Measurements from ENCODE around the gene GPR176. TPM values are rescaled to one million over a fixed set of nuclear protein-coding genes. Genes with fewer than 3 reads are reported as not detected.
"Not testable (repeated sequence)": the region's sequence is repeated elsewhere in the genome, so short reads cannot be mapped to it uniquely, and the experiment has no call there.

The GPR176 gene
- total RNA-seq, 1 donor from 2014 or later: 3.8 TPM

DNA sequence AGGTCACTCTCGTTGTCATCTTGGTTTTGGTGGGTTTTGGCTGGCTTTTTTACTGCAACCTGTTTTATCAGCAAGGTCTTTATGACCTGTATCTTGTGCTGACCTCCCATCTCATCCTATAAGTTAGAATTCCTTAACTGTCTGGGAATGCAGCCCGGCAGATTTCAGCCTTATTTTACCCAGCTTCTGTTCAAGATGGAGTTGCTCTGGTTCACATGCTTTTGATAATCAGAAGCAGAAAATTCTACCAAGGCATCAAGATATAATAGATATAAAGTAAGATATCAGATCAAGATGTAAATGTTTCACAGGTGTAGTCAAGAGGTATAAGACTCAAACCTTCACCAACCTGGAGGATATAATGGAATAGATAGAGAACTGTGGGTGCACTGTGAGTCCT lies 16.0 kb downstream of the GPR176 start:
- no peak for DNase-seq (ENCODE audit: low spot score in 2 of 2, unreplicated experiment in 2 of 2)
- Mint-ChIP-seq H3K4me3 (no peak overlapping the region), H3K9me3 (no peaks in the 10 kb centered on the region), H3K27me3 (ENCODE audit: low read depth) (peaks cover 2% of the 10 kb centered on the region), H3K4me1 (no peaks in the 10 kb centered on the region), H3K36me3 (no peaks in the 10 kb centered on the region), H3K27ac (no peak overlapping the region)
- TF ChIP-seq CTCF (IDR thresholded peaks at IDR 0.05; ENCODE audit: unreplicated experiment): no peak

- DNase-seq (ENCODE audit: low spot score in 2 of 2, unreplicated experiment in 2 of 2): no peak
- Mint-ChIP-seq H3K4me1 (peaks cover 16% of the 10 kb centered on the region), H3K9me3 (no peaks in the 10 kb centered on the region), H3K4me3 (no peak overlapping the region), H3K27me3 (ENCODE audit: low read depth) (peaks cover 2% of the 10 kb centered on the region), H3K27ac (no peak overlapping the region), H3K36me3 (no peaks in the 10 kb centered on the region)
- TF ChIP-seq CTCF (IDR thresholded peaks at IDR 0.05; ENCODE audit: unreplicated experiment): no peak
Measured at GRCh38 chr15:39898317-39898716, 21.7 kb downstream of the GPR176 start.

DNA sequence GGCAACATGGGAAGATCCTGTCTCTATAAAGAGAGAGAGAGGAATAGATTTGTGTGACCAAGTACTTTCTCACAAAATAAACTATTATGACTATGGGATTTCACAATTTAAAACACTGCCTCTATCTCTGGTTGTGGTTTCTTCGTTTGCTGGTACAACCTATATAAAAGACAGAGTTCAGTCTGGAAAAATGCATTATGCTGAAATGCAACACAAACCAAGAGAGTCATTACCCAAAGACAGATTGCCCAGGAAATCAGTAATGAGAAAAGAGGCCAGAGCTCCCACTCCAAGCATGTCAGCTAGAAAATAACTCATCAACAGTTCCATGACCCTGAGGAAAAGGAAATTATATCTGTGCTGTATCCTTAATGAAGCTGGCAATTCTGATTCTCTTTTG lies 23.2 kb downstream of the GPR176 start:
- H3K4me3 Mint-ChIP-seq: no peak overlapping the region
- peaks cover 16% of the 10 kb centered on the region for H3K4me1 Mint-ChIP-seq
- DNase-seq (ENCODE audit: low spot score in 2 of 2, unreplicated experiment in 2 of 2): no peak

GRCh38 chr15:39896101-39896500 lies 24.0 kb downstream of the GPR176 start:
- Mint-ChIP-seq H3K9me3 (no peaks in the 10 kb centered on the region), H3K27ac (no peak overlapping the region), H3K4me3 (no peak overlapping the region), H3K4me1 (peaks cover 19% of the 10 kb centered on the region), H3K36me3 (no peaks in the 10 kb centered on the region), H3K27me3 (ENCODE audit: low read depth) (peaks cover 2% of the 10 kb centered on the region)
- no peak for DNase-seq (ENCODE audit: low spot score in 2 of 2, unreplicated experiment in 2 of 2)
- no peak for TF ChIP-seq CTCF (IDR thresholded peaks at IDR 0.05; ENCODE audit: unreplicated experiment)

More for the DNA sequence above, 23.2 kb downstream of the GPR176 start:
- no peaks in the 10 kb centered on the region for H3K36me3 Mint-ChIP-seq
- no peaks in the 10 kb centered on the region for H3K9me3 Mint-ChIP-seq
- H3K27ac Mint-ChIP-seq: no peak overlapping the region
- TF ChIP-seq CTCF (IDR thresholded peaks at IDR 0.05; ENCODE audit: unreplicated experiment): no peak
- peaks cover 2% of the 10 kb centered on the region for H3K27me3 Mint-ChIP-seq (ENCODE audit: low read depth)

DNA sequence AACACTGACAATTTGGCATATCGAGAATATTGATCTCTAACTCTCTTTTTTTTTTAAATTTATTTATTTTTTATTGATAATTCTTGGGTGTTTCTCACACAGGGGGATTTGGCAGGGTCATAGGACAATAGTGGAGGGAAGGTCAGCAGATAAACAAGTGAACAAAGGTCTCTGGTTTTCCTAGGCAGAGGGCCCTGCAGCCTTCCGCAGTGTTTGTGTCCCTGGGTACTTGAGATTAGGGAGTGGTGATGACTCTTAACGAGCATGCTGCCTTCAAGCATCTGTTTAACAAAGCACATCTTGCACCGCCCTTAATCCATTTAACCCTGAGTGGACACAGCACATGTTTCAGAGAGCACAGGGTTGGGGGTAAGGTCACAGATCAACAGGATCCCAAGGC lies 27.0 kb downstream of the GPR176 start:
- H3K9me3 Mint-ChIP-seq; H3K27me3 Mint-ChIP-seq (ENCODE audit: low read depth); H3K27ac Mint-ChIP-seq; DNase-seq (ENCODE audit: low spot score in 2 of 2, unreplicated experiment in 2 of 2); H3K4me3 Mint-ChIP-seq; H3K36me3 Mint-ChIP-seq: not testable (repeated sequence)
- H3K4me1 Mint-ChIP-seq: peaks cover 17% of the 10 kb centered on the region

GRCh38 chr15:39892418-39892817 lies 27.6 kb downstream of the GPR176 start:
- Mint-ChIP-seq H3K36me3 (no peaks in the 10 kb centered on the region), H3K27me3 (ENCODE audit: low read depth) (no peaks in the 10 kb centered on the region), H3K4me1 (peaks cover 15% of the 10 kb centered on the region), H3K4me3 (no peak overlapping the region), H3K9me3 (no peaks in the 10 kb centered on the region), H3K27ac (no peak overlapping the region)
- TF ChIP-seq CTCF (IDR thresholded peaks at IDR 0.05; ENCODE audit: unreplicated experiment): no peak
- DNase-seq (ENCODE audit: low spot score in 2 of 2, unreplicated experiment in 2 of 2): no peak

All from mesothelial cell of epicardium (in vitro differentiated cells).